SK-MEL-5 (cell line): Measurements from ENCODE around the gene PCDHGA10. TPM values are rescaled to one million over a fixed set of nuclear protein-coding genes. Genes with fewer than 3 reads are reported as not detected.
A peak's percentile ranks its signal among the peaks of the same experiment; 100 is the strongest.
"Not testable (repeated sequence)": the region's sequence is repeated elsewhere in the genome, so short reads cannot be mapped to it uniquely, and the experiment has no call there.

ENCODE experiments used
- DNase-seq: peaks from one replicate; pipeline ENCODE4 v3.0.0-alpha.2; 2016; ENCODE audit warnings: low read depth, low spot score
- in situ Hi-C: cut with HindIII; loops from 2 replicates; pipeline ENCODE4 v1.10.0; 2016; ENCODE audit warnings: low sequenced_read_pairs, high pct_unique_total_duplicates, low pct_unique_long_range_greater_than_20kb
- polyA plus RNA-seq, 2 experiments: library from polyadenylated mRNA; depleted of rRNA; stranded (reverse); fragments of >200 nt; gene quantifications; 2 replicates each; pipeline ENCODE4 v1.2.3, GENCODE V29; 2015
- total RNA-seq: library from RNA; depleted of rRNA; stranded (reverse); fragments of >200 nt; shearing (Covaris generic); gene quantifications from 2 replicates; pipeline ENCODE4 v1.2.3, GENCODE V29; 2014; rRNA removed

Gene PCDHGA10
- total RNA-seq: 0.18 and 0.21 TPM in 2 replicates
- polyA plus RNA-seq (2015; cell fraction: cytosol; rRNA removed): 0.29 and 0.65 TPM in 2 replicates
- 0.14 and 0.34 TPM in 2 replicates for polyA plus RNA-seq (2015; cell fraction: nucleus; rRNA removed)

- peak; percentile 52 for DNase-seq
- in situ Hi-C loops: no loop called here
Observed at GRCh38 chr5:141412854-141413539, at the start of gene PCDHGA10. Gene PCDHGA10, plus strand, starts transcription at chr5:141412987. Its CDS starts 189 bp downstream, at chr5:141413176.

GRCh38 chr5:141363952-141364660, 48.7 kb upstream of the PCDHGA10 start, which contains the start of gene PCDHGA5:
Gene PCDHGA5, plus strand, starts transcription at chr5:141364162. Its CDS starts 169 bp downstream, at chr5:141364331.
- peak; percentile 20 for DNase-seq
- in situ Hi-C loops: no loop called here

GRCh38 chr5:141366016-141366896, 46.5 kb upstream of the PCDHGA10 start:
- no peak for DNase-seq
- in situ Hi-C loops: no loop called here

- peak; percentile 33 for DNase-seq
- in situ Hi-C loops: no loop called here
Observed at GRCh38 chr5:141369994-141370848, 42.6 kb upstream of the PCDHGA10 start, which contains the start of gene PCDHGB3. Gene PCDHGB3, plus strand, starts transcription at chr5:141370242. Its CDS starts 153 bp downstream, at chr5:141370395.

GRCh38 chr5:141371572-141372475, 41.0 kb upstream of the PCDHGA10 start:
- in situ Hi-C loops: no loop called here

GRCh38 chr5:141373673-141374317, 39.0 kb upstream of the PCDHGA10 start, which contains the start of gene PCDHGA6:
Gene PCDHGA6, plus strand, starts transcription at chr5:141373891. Its CDS starts 193 bp downstream, at chr5:141374084.
- in situ Hi-C loops: no loop called here
- DNase-seq: peak; percentile 59

More at GRCh38 chr5:141371572-141372475, 41.0 kb upstream of the PCDHGA10 start:
- no peak for DNase-seq

GRCh38 chr5:141374627-141375026, 38.2 kb upstream of the PCDHGA10 start:
- DNase-seq: no peak
- in situ Hi-C loops: no loop called here

GRCh38 chr5:141375444-141376155, 37.2 kb upstream of the PCDHGA10 start:
- DNase-seq, in situ Hi-C loops: not testable (repeated sequence)

- in situ Hi-C loops: no loop called here
Observed at GRCh38 chr5:141382469-141383294, 30.1 kb upstream of the PCDHGA10 start, which contains the start of gene PCDHGA7. Gene PCDHGA7, plus strand, starts transcription at chr5:141382742. Its CDS starts 158 bp downstream, at chr5:141382900.

GRCh38 chr5:141383345-141383744, 29.4 kb upstream of the PCDHGA10 start:
- in situ Hi-C loops: no loop called here
- DNase-seq: no peak

More at GRCh38 chr5:141382469-141383294, 30.1 kb upstream of the PCDHGA10 start, which contains the start of gene PCDHGA7:
- peak; percentile 58 for DNase-seq

GRCh38 chr5:141384471-141385267, 28.1 kb upstream of the PCDHGA10 start:
- DNase-seq: no peak
- in situ Hi-C loops: no loop called here

GRCh38 chr5:141387557-141388311, 25.1 kb upstream of the PCDHGA10 start, which contains the start of gene PCDHGB4:
Gene PCDHGB4, plus strand, starts transcription at chr5:141387698. Its CDS starts 187 bp downstream, at chr5:141387885.
- in situ Hi-C loops, DNase-seq: not testable (repeated sequence)
